KOPT-K1 (cell line): ENCODE data around the gene MICAL3.
"Not testable (repeated sequence)": the region's sequence is repeated elsewhere in the genome, so short reads cannot be mapped to it uniquely, and the experiment has no call there.

Experiments
- H3K27ac ChIP-seq: fragments of 200-600 bp; sonication (generic); 2 replicates; pipeline ENCODE4 v1.5.1; 2016; ENCODE audit warnings: antibody characterized with exemption, mild to moderate bottlenecking, low read depth, low read length; ENCODE audit not compliant: poor library complexity, severe bottlenecking
- H3K36me3 ChIP-seq: fragments of 200-600 bp; sonication (generic); 2 replicates; pipeline ENCODE4 v1.5.1; 2017; ENCODE audit warnings: antibody characterized with exemption, mild to moderate bottlenecking, low read length, moderate library complexity; ENCODE audit not compliant: insufficient read depth
- H3K9me3 ChIP-seq: fragments of 200-600 bp; sonication (generic); 2 replicates; pipeline ENCODE4 v1.5.1; 2017; ENCODE audit warnings: antibody characterized with exemption, low read length, mild to moderate bottlenecking; ENCODE audit not compliant: insufficient read depth, poor library complexity, severe bottlenecking

Gene MICAL3

DNA sequence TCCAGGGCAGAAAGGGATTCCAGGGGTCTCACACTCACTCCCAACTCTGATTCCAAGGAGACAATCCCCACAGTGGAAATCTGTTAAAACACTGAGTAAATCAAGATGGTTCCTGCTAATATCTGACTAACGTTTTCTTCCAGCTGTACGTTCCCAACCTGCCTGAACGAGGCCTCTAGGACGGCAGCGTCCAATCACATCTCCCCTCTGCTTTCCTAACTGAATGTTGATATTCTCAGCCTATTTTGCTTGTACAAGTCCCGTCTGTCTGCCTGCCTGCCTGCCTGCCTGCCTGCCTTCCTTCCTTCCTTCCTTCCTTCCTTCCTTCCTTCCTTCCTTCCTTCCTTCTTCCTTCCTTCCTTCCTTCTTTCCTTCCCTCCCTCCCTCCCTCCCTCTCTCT is 39.4 kb upstream of the MICAL3 start:
- not testable (repeated sequence) for H3K36me3 ChIP-seq, H3K9me3 ChIP-seq, H3K27ac ChIP-seq

DNA sequence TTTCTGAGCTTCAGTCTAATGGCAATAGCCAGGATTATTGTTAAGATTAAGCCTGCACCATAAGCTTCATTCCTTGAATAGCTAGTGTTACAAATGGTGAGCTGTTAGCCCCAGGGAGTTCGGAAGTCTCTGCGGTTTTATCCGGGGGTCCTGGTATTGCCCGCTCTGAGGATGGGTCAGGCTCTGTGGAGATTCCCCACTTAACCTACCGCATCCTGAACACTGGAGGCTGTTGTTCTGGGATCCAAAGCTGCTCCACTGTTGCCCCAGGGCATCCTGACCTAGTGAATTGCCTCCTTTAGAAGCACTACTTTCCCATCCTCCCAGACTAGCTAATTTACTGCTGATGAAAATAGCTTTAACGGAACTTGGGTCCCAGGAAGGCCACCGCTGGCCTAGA is 38.9 kb upstream of the MICAL3 start:
- Histone ChIP-seq H3K36me3 (no peaks in the 10 kb centered on the region), H3K27ac (no peak overlapping the region), H3K9me3 (no peaks in the 10 kb centered on the region)

GRCh38 chr22:18062421-18062820 is 38.1 kb upstream of the MICAL3 start:
- H3K27ac ChIP-seq = no peak overlapping the region
- no peaks in the 10 kb centered on the region for H3K36me3 ChIP-seq
- no peaks in the 10 kb centered on the region for H3K9me3 ChIP-seq

- H3K27ac ChIP-seq = no peak overlapping the region
- no peaks in the 10 kb centered on the region for H3K36me3 ChIP-seq
- no peaks in the 10 kb centered on the region for H3K9me3 ChIP-seq
These were observed 36.6 kb upstream of the MICAL3 start for GRCh38 chr22:18060646-18061620.

DNA sequence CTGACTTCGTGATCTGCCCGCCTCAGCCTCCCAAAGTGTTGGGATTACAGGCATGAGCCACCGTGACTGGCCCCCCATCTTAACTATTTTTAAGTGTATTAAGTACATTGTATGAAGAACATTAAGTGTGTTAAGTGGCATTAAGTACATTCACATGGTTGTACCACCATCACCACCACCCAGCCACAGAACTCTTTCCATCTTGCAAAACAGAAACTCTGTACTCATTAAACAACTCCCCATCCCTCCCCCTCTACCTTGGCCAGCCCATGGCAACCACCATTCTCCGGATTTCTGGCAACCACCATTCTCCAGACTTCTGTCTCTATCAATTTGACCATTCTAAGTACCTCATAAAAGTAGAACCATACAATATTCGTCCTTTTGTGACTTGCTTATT is 35.6 kb upstream of the MICAL3 start:
- H3K36me3 ChIP-seq = no peaks in the 10 kb centered on the region
- no peak overlapping the region for H3K27ac ChIP-seq
- no peaks in the 10 kb centered on the region for H3K9me3 ChIP-seq

DNA sequence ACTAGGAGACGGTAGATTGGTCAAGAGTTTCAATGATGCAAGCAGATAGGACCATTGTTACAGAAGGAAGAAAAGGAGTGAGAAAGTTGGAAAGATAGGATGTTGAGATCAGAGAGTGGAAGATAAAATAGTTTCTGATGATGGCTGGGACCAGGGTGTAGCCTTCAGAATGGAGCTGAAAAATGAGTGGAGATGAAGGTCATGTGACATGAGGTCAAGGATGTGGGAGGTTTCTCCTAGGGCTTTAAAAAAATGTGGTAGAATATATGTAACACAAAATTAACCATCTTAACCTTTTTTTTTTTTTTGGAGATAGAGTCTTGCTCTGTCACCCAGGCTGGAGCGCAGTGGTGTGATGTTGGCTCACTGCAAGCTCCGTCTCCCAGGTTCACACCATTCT is 35.1 kb upstream of the MICAL3 start:
- Histone ChIP-seq H3K36me3 (no peaks in the 10 kb centered on the region), H3K9me3 (no peaks in the 10 kb centered on the region), H3K27ac (no peak overlapping the region)

DNA sequence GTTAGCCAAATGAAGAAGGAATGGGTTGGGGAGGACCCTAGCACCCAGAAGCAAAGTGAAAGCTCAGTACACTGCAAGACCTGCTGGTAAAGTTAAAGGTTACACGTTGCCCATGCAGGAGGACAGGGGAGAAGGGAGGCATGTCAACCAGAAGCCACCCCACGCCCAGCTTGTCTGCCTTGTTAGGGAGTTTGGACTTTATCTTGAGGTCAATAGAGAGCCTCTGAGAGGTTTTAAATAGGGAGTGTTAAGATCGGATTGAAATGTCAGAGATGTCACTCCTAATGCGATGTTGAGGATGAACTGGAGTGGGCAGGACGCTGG is 34.7 kb upstream of the MICAL3 start:
- no peaks in the 10 kb centered on the region for H3K36me3 ChIP-seq
- H3K27ac ChIP-seq = no peak overlapping the region

DNA sequence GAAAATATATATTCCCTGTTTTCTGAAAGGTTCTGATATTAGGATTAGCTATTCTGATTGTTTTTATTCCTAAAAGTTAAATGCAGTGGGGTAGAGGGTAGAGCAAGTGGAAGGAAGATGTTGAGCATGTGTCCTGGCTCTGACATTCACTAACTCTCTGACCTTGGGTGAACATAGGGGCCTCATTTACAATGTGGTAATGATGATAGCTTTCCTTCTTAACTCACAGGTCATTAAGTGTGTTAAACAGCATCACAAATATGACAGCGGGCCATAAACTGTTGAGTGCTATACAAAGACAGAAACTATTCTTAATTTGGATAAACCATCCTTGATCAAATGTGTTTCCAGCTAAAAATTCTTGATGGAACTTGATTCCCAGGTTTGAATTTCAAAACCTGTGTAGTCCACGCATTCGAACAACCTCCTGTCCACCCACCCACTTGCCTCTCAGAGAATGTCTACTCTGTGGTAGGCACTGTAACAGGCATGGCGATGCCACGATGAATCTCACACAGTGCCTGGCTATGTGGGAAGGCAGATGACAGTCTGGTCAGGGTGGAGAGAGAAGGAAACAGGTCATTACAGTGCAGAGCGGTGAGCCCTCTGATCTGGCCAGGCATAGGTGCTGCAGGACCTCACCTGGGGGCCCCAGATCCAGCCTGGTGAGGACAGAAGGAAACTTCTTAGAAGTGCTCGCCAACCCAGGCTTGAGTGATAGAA is 34.2 kb upstream of the MICAL3 start:
- Histone ChIP-seq H3K27ac (no peak overlapping the region), H3K36me3 (no peaks in the 10 kb centered on the region), H3K9me3 (no peaks in the 10 kb centered on the region)

More for the DNA sequence above, 34.7 kb upstream of the MICAL3 start:
- H3K9me3 ChIP-seq = no peaks in the 10 kb centered on the region

DNA sequence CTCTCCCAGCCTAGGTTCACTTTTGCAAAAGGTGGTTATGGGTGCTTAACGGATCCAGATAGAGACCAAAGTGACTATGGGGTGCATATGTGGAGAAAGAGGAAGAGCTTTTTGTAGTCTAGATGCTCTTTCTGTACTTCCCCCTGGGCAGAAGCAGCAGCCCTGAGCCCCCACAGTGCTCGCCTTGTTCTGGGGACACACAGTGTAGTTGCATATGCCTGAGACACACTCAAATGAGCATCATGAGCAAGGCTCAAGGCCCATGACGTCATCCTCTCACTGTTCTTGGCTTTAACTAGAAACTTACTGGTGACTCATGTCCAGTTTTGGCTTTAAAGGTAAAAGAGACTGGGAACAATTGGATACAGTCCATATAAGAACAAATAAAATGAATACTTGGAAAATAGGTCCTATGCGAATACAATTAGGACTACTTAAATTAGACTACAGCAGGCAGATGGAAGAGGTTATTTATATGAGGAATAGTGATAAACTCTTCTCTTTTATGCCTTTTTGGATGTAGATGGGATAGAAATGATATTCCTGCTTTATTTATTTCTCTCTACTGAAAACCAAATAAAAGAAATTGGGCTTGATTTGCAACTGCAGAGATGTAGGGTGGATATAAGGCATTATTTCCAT is 33.3 kb upstream of the MICAL3 start:
- H3K36me3 ChIP-seq = no peaks in the 10 kb centered on the region
- no peaks in the 10 kb centered on the region for H3K9me3 ChIP-seq
- no peak overlapping the region for H3K27ac ChIP-seq

GRCh38 chr22:18056807-18057474 is 32.6 kb upstream of the MICAL3 start:
- Histone ChIP-seq H3K36me3 (no peaks in the 10 kb centered on the region), H3K9me3 (no peaks in the 10 kb centered on the region), H3K27ac (no peak overlapping the region)

- Histone ChIP-seq H3K9me3 (no peaks in the 10 kb centered on the region), H3K36me3 (no peaks in the 10 kb centered on the region), H3K27ac (no peak overlapping the region)
These were observed 31.9 kb upstream of the MICAL3 start for GRCh38 chr22:18056161-18056666.

DNA sequence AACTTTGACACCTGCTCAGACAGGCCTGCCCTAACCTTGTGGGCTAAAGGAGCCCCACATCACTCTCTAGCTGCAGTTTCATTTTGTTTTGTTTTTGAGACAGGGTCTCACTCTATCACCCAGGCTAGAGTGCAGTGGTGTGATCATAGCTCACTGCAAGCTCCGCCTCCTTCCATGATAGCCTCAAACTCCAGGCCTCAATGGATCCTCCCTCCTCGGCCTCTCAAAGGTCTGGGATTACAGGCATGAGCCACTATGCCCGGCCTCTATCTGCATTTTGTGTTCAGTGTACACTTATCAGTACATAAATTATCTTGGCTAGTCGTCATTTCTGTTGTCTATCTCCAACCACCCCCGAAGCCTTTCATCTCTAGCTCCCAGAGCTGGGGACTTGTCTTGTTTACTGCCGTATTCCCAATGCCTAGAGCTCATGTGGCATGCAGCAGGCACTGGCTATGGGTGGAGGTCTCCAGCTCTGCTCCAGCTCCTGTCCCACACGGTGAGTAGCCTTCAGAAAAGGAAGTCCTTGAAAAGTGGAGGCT is 31.3 kb upstream of the MICAL3 start:
- Histone ChIP-seq H3K36me3 (no peaks in the 10 kb centered on the region), H3K9me3 (no peaks in the 10 kb centered on the region), H3K27ac (no peak overlapping the region)

DNA sequence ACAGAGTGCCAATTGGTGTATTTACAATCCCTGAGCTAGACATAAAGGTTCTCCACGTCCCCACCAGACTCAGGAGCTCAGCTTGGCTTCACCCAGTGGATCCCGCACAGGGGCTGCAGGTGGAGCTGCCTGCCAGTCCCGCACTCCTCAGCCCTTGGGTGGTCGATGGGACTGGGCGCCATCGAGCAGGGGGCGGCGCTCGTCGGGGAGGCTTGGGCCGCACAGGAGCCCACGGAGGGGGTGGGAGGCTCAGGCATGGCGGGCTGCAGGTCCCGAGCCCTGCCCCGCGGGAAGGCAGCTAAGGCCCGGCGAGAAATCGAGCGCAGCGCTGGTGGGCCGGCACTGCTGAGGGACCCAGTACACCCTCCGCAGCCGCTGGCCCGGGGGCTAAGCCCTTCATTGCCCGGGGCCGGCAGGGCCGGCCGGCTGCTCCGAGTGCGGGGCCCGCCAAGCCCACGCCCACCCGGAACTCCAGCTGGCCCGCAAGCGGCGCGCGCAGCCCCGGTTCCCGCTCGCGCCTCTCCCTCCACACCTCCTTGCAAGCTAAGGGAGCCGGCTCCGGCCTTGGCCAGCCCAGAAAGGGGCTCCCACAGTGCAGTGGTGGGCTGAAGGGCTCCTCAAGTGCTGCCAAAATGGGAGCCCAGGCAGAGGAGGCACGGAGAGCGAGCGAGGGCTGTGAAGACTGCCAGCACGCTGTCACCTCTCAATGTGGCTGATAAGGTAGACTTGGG is 29.0 kb upstream of the MICAL3 start:
- not testable (repeated sequence) for H3K9me3 ChIP-seq, H3K36me3 ChIP-seq, H3K27ac ChIP-seq

DNA sequence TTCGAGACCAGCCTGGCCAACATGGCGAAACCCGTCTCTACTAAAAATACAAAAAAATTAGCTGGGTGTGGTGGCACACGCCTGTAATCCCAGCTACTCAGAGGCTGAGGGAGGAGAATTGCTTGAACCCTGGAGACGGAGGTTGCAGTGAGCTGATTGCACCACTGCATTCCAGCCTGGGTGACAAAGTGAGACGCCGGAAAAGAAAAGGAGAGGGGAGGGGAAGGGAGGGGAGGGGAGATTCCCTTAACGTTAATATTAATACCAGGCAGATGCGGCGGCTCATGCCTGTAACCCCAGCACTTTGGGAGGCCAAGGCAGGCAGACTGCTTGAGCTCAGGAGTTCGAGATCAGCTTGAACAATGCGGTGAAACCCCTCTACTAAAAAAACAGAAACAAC is 26.8 kb upstream of the MICAL3 start:
- H3K9me3 ChIP-seq, H3K27ac ChIP-seq, H3K36me3 ChIP-seq: not testable (repeated sequence)
